Nephron (organoid): Measurements from ENCODE around the gene ZNF638.

Experiments used
- H3K27ac Mint-ChIP-seq, 3 experiments: 2 replicates each; pipeline ENCODE4 v1.8.0; 2020; ENCODE audit warnings: mixed read lengths in 3 of 3, mild to moderate bottlenecking in 2 of 3, moderate library complexity in 1 of 3
- H3K27me3 Mint-ChIP-seq: 2 replicates; pipeline ENCODE4 v1.8.0; 2021; ENCODE audit warnings: low read depth, mild to moderate bottlenecking, moderate library complexity, mixed read lengths
- H3K36me3 Mint-ChIP-seq: 2 replicates; pipeline ENCODE4 v1.8.0; 2020; ENCODE audit warnings: low read depth, mixed read lengths
- H3K4me1 Mint-ChIP-seq: 2 replicates; pipeline ENCODE4 v1.8.0; 2020; ENCODE audit warnings: mixed read lengths
- H3K4me3 Mint-ChIP-seq, 3 experiments: 2 replicates each; pipeline ENCODE4 v1.8.0; 2020; ENCODE audit warnings: mild to moderate bottlenecking in 3 of 3, mixed read lengths in 3 of 3, moderate library complexity in 2 of 3
- H3K9me3 Mint-ChIP-seq: 2 replicates; pipeline ENCODE4 v1.8.0; 2020; ENCODE audit warnings: mixed read lengths
- CTCF ChIP-seq, 3 experiments: fragments of 200-600 bp; sonication (generic); IDR thresholded peaks; one replicate each; pipeline ENCODE4 v1.5.0; 2021; ENCODE audit warnings: antibody characterized with exemption in 3 of 3; ENCODE audit not compliant: unreplicated experiment in 3 of 3

The ZNF638 gene

GRCh38 chr2:71370015-71370414 lies 38.4 kb downstream of the ZNF638 start:
- Mint-ChIP-seq H3K27ac (no peak overlapping the region), H3K4me3 (no peak overlapping the region), H3K4me1 (no peaks in the 10 kb centered on the region), H3K27me3 (no peaks in the 10 kb centered on the region), H3K36me3 (peaks cover 66% of the 10 kb centered on the region), H3K9me3 (no peaks in the 10 kb centered on the region)
- no peak for TF ChIP-seq CTCF (IDR thresholded peaks at IDR 0.05; ENCODE audit: unreplicated experiment in 3 of 3)

GRCh38 chr2:71372042-71372441 lies 40.5 kb downstream of the ZNF638 start:
- TF ChIP-seq CTCF (IDR thresholded peaks at IDR 0.05; ENCODE audit: unreplicated experiment in 3 of 3) = no peak
- no peaks in the 10 kb centered on the region for H3K9me3 Mint-ChIP-seq
- H3K4me1 Mint-ChIP-seq = no peaks in the 10 kb centered on the region
- H3K36me3 Mint-ChIP-seq = peaks cover 65% of the 10 kb centered on the region
- no peak overlapping the region for H3K27ac Mint-ChIP-seq
- H3K27me3 Mint-ChIP-seq = no peaks in the 10 kb centered on the region
- no peak overlapping the region for H3K4me3 Mint-ChIP-seq

GRCh38 chr2:71379086-71379485 lies 47.5 kb downstream of the ZNF638 start:
- Mint-ChIP-seq H3K9me3 (no peaks in the 10 kb centered on the region), H3K4me3 (no peak overlapping the region), H3K27me3 (no peaks in the 10 kb centered on the region), H3K4me1 (no peaks in the 10 kb centered on the region), H3K27ac (no peak overlapping the region), H3K36me3 (peaks cover 83% of the 10 kb centered on the region)
- no peak for TF ChIP-seq CTCF (IDR thresholded peaks at IDR 0.05; ENCODE audit: unreplicated experiment in 3 of 3)

GRCh38 chr2:71380665-71381064 lies 49.1 kb downstream of the ZNF638 start:
- H3K27me3 Mint-ChIP-seq = no peaks in the 10 kb centered on the region
- H3K27ac Mint-ChIP-seq = no peak overlapping the region
- no peaks in the 10 kb centered on the region for H3K4me1 Mint-ChIP-seq
- H3K4me3 Mint-ChIP-seq = no peak overlapping the region
- no peaks in the 10 kb centered on the region for H3K9me3 Mint-ChIP-seq
- H3K36me3 Mint-ChIP-seq = peaks cover 88% of the 10 kb centered on the region
- TF ChIP-seq CTCF (IDR thresholded peaks at IDR 0.05; ENCODE audit: unreplicated experiment in 3 of 3) = no peak

GRCh38 chr2:71385012-71385411 lies 53.4 kb downstream of the ZNF638 start:
- Mint-ChIP-seq H3K9me3 (peaks cover 3% of the 10 kb centered on the region), H3K36me3 (peaks cover 91% of the 10 kb centered on the region), H3K27me3 (no peaks in the 10 kb centered on the region), H3K4me3 (no peak overlapping the region), H3K4me1 (no peaks in the 10 kb centered on the region), H3K27ac (no peak overlapping the region)
- no peak for TF ChIP-seq CTCF (IDR thresholded peaks at IDR 0.05; ENCODE audit: unreplicated experiment in 3 of 3)

GRCh38 chr2:71388214-71388613 lies 56.6 kb downstream of the ZNF638 start:
- no peak for TF ChIP-seq CTCF (IDR thresholded peaks at IDR 0.05; ENCODE audit: unreplicated experiment in 3 of 3)

More at GRCh38 chr2:71388214-71388613, 56.6 kb downstream of the ZNF638 start:
- no peaks in the 10 kb centered on the region for H3K27me3 Mint-ChIP-seq
- H3K4me1 Mint-ChIP-seq = no peaks in the 10 kb centered on the region
- no peak overlapping the region for H3K4me3 Mint-ChIP-seq
- peaks cover 3% of the 10 kb centered on the region for H3K9me3 Mint-ChIP-seq
- H3K27ac Mint-ChIP-seq = no peak overlapping the region
- H3K36me3 Mint-ChIP-seq = peaks cover 93% of the 10 kb centered on the region
